Activated naive CD8-positive, alpha-beta T cell treated with anti-CD3 and anti-CD28 coated beads, Interleukin-2, amount 50 U/mL, for 16 hours (primary cell): Measurements from ENCODE around the gene IL1A.
"Not testable (repeated sequence)": the region's sequence is repeated elsewhere in the genome, so short reads cannot be mapped to it uniquely, and the experiment has no call there.

ENCODE experiments used
- DNase-seq: peaks from one replicate; pipeline ENCODE4 v3.0.0-alpha.2; 2020; ENCODE audit warnings: low read depth, low spot score

Gene IL1A

DNA sequence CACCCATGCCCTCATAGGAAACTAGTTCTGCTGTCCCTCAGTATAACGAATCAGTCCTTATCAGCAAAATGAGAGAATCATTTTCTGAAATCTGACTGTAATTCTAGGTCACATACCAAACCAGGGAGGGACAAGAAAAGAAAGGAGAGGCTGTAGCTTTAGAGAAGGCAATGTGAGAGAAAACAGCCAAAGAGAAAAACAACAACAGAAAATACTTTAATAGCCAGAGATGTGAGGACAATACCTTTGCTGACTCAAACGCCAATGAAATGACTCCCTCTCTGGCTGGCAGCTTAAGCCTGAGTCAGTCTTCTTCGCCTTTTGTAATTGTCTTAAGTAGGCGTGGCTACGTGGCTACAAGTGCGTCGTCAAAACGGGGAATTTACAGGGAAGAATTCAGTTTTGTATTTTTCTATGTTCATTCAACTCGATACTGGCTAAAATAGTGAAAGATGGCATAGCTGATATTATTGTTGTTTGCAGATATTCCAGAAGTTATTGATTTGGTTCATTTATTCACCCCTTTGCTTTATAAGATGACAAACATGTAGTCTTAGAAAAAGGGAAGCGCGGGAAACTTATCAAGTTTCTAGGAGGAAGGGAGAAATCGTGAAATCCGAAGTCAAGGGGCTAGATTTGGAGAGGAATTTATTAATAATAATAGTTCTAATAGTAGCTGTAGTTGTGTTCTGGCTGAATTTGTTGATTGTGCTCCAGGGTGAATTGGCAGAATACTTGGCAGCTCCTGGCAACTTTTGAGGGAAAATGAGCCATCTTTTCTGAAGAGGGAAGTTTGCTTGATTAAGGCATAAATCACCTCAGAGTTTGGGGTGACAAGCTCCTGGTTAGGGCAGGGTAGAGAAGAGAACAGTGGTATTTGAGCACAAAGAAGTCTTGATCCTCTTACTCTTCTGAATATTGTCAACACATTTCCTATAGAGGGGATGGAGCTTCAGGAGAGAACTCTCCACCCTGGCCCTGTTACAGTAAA, at the start of gene IL1A:
IL1A (minus strand) TSS at position 295 of the 991 bp plus-strand sequence. CDS start 723 bp downstream, outside the sequence.
- DNase-seq: no peak

- DNase-seq: no peak
Measured at GRCh38 chr2:112833976-112834375, 49.7 kb upstream of the IL1A start.

- DNase-seq: not testable (repeated sequence)
Measured at GRCh38 chr2:112833639-112833931, 49.3 kb upstream of the IL1A start.

DNA sequence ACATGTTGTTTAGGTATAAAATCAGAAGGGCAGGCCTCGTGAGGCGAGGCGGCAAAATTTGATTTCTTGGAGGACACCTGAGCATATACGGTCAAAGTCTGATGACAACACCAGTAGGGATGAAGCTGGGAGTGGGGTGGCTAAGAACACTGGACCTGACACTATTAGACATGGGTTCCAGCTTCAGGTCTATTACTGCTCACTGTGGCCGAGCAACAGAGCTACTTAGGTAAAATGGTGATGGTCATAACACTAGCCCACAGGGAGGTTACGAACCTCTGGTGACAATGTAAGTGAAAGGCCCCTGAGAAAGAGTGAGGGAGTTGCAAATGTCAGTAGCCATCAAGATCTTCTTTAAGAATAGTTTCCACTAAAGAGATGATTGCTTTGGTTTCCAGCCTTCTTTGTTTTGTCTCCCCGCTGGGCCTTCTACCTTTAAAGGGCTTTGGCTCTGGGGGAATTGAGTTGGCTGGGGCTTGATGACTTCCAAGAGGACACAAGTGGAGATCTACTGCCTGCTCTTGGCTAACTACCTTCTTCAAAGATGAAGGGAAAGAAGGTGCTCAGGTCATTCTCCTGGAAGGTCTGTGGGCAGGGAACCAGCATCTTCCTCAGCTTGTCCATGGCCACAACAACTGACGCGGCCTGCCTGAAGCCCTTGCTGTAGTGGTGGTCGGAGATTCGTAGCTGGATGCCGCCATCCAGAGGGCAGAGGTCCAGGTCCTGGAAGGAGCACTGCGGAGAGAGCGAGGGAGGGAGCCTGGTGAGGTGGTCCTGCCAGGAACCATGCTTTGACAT, 48.7 kb upstream of the IL1A start:
- DNase-seq: no peak

GRCh38 chr2:112831946-112832840, 47.9 kb upstream of the IL1A start:
- DNase-seq: no peak

GRCh38 chr2:112831513-112831845, 47.2 kb upstream of the IL1A start:
- no peak for DNase-seq

DNA sequence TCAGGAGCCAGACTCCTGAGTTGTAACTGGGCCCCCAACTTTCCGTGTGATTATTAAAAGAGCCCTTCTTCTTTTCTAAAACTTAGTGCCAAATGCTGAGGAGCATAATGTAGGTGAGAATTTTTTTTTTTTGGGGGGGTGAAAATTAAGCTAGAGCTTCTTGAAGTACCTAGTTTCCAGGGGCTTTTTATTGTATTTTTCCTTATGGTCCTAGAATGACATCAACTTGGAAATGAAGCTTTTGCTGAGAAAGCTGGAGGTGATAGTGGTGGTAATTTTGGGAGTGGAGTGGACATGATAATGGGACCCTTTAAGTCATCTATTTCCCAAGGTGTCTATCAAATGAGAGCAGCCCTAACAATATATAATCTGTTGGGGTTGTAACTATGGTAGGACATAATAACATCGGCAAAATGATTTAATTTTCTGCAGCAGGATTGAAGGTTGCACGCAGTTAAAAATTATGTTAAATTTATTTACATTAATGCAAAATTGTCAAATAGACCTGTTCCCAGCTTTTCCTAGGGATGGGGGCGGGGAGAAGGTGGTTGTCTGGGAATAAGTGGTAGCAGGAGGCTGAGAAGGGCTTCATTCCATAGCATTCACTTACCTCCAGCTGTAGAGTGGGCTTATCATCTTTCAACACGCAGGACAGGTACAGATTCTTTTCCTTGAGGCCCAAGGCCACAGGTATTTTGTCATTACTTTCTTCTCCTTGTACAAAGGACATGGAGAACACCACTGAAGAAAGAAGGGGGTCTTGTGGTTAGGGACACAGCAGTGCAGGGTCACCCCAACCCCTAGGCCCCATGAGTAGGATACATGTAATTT, 46.6 kb upstream of the IL1A start:
- no peak for DNase-seq

- no peak for DNase-seq
Measured at GRCh38 chr2:112829961-112830681, 45.8 kb upstream of the IL1A start.

- no peak for DNase-seq
Measured at GRCh38 chr2:112829101-112829960, 45.0 kb upstream of the IL1A start.

DNA sequence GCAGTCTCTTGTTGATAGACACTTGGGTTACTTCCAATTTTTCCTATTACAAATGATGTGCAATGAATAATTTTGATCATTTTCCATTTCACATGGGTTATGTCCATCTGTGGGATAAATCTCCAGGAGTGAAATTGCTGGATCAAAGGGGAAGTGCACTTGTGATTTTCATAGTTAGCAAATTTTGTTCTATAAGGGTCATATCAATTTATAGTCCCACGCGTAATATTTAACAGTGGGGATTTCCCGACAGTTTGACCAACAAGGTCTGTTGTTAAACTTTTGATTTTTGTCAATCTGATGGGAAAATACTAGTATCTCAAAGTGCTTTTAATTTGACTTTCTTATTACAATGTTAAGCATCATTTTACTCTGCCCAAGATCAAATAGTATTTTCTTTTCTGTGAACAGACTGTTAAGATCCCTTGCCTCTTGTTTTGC, 44.0 kb upstream of the IL1A start:
- no peak for DNase-seq

GRCh38 chr2:112827604-112828185, 43.4 kb upstream of the IL1A start:
- DNase-seq: no peak

- no peak for DNase-seq
Measured at GRCh38 chr2:112827009-112827408, 42.7 kb upstream of the IL1A start.

DNA sequence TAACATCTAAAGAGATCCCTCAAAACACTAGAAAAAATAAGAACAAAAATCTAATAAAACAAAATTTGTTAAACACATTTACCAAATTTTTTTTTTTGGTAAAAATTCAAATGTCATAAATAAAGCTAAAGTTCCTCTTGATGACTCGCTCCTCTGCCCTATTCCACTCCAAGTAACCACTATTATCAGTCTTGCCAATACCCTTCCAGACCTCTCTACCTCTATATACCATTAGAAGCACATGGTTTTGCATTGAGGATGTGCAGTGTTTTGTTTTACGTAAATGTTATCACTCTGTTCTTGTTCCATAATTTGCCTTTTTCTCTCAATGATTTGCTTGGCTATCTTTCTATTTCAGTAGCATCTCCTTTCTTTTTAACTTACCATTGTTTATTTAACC, 41.4 kb upstream of the IL1A start:
- DNase-seq: no peak

DNA sequence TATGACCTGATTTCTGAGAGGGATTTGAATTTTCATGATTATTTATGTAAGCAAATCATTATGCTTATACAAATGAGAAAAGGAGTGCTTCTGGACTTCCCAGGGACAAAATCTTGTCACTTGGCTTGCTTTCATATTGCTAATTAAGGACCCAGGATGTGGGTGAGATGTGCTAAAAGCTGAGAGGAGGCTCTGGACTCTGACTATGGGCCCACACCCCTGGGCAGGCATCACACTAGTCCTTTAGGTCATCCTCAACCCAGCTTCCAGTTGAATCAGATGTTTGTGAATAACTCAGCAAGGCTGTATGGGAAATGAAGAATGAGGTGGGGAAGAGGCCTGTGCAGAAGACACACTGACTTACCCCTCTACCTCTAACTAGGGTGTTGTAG, 40.4 kb upstream of the IL1A start:
- DNase-seq: no peak

DNA sequence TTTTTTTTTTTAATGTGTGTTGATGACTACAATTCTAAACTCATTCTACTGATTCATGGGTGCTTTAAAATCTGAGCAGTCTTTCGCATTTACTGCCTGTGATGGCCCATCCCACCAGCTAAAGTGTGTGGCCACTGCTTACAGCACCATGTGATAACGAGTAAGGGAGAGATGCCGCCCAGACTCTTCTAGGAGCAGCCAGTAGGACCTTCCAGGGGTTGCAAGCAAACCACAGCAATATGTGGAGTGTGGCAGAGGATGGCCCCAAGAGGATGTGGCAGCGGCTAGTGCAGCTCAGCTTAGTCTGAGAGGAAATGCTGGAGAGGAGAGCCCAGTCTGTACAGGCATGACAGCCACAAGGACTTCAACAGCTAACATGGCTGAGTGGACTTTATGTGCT, 37.4 kb upstream of the IL1A start:
- DNase-seq: no peak

DNA sequence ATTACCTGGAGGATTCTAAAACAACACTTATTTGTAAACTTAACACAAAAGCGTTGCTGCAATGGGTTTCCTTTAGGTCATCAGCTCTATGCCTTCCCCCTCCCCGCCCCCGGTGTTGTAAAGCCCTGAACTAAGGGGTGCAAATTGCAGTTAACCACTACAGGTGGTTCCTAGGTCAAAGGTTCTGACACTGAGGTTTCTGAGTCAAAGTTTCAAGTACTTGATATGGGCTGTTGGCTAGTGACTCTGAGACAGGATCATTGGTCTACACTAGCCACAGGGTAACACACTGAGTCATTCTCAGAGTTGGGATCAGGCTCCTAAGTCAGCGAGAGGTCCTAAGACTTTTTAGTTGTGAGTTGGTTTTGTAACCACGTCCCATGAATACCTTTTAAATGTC, 36.8 kb upstream of the IL1A start:
- no peak for DNase-seq

DNA sequence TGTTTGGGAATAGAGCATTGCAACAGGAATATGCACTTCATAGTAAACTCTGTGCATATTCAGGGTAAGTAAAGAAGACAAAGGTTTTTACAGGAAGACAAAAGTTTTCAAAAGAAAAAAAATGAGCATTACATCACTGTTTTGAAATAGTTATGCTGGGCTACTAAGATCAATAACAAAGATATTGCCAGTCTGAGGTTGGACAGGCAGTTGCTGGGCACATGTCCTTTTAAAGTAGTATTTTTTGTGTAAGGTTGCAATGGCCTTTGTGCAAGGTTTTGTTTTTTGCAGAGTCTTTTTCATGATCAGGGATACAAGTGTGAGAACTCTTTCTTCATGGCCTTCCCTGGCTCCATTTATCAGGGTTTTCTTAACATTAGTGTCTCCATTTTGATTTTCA, 36.0 kb upstream of the IL1A start:
- no peak for DNase-seq

DNA sequence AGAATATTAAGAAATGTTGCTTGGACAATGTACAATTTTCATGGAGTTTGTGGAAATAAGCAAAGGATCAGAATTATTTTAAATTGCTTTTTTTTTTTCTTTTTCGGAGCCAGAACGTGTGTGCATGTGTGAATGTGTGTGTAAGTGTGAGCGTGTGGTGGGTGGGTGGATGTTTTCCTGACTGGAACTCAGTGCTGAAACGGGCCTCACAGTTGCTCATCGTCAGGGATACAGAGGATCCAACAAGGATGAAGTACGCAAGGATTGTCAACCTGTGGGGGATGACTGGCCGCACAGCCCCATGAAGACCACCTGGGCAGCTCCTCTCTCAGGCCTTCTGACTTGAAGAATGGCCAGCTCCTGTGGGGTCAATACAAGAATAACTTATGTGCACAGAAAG, 34.8 kb upstream of the IL1A start:
- DNase-seq: no peak
